ENCODE results near the gene USP28.

GRCh38 chr11:113855803-113856202, 19.6 kb downstream of the USP28 start:
- TF ChIP-seq, protein P1, sequence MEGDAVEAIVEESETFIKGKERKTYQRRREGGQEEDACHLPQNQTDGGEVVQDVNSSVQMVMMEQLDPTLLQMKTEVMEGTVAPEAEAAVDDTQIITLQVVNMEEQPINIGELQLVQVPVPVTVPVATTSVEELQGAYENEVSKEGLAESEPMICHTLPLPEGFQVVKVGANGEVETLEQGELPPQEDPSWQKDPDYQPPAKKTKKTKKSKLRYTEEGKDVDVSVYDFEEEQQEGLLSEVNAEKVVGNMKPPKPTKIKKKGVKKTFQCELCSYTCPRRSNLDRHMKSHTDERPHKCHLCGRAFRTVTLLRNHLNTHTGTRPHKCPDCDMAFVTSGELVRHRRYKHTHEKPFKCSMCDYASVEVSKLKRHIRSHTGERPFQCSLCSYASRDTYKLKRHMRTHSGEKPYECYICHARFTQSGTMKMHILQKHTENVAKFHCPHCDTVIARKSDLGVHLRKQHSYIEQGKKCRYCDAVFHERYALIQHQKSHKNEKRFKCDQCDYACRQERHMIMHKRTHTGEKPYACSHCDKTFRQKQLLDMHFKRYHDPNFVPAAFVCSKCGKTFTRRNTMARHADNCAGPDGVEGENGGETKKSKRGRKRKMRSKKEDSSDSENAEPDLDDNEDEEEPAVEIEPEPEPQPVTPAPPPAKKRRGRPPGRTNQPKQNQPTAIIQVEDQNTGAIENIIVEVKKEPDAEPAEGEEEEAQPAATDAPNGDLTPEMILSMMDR (conservative IDR thresholded peaks at IDR 0.05; ENCODE audit: low read depth, low read length), result no peak
- TF ChIP-seq EZH2 (IDR thresholded peaks at IDR 0.05; ENCODE audit: borderline replicate concordance, low read depth, low read length, poor library complexity, severe bottlenecking), result no peak
